ENCODE measurements around the gene GAREM2. TPM values are rescaled to one million over a fixed set of nuclear protein-coding genes. Genes with fewer than 3 reads are reported as not detected.

Gene GAREM2
- total and polyA plus RNA-seq, 9 of the 15 experiments (the other 6 are each of a cell fraction or from before 2014, with no cell fraction given): 1.7 to 12.4 (median 2.5) TPM

DNA sequence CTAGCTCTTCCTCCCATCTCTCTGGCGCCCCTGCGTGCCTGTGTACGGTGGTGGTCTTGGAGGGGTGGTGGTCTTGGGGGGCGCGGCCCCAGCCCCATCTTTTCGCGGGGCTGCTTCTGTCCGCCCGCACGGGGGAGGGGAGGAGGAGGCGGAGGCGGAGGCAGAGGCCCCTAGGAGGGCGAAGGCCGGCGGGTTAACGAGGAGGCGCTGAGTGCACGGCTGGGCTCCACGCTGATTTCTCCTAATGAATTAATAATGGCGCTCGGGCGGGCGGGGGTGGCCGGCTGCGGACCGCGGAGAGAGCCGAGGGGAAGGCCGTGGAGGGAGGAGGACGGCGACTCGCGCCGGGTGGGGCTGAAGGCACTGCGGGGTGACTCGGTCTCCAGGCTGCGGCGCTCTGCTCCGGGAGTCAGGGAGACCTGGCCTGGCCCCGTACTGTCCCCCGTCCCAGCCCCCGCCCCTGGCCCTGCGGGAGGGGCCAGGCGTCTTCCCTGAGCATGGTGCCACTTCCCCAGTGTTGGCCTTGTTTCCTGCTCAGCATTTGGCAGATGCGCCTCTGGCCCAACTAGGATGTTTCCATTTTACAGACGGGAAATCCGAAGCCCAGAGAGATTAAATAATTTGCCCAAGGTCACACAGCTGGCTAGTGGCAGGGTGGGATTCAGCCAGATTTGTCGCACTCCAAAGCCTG lies 6.0 kb downstream of the GAREM2 start:
- CTCF ChIA-PET (ENCODE audit: low intra/inter-chr PET ratio): no interaction called here
- no peak for TF ChIP-seq NFIX (CRISPR knock-in tag; IDR thresholded peaks at IDR 0.05; ENCODE audit: low read depth)
- TF ChIP-seq, protein P1, sequence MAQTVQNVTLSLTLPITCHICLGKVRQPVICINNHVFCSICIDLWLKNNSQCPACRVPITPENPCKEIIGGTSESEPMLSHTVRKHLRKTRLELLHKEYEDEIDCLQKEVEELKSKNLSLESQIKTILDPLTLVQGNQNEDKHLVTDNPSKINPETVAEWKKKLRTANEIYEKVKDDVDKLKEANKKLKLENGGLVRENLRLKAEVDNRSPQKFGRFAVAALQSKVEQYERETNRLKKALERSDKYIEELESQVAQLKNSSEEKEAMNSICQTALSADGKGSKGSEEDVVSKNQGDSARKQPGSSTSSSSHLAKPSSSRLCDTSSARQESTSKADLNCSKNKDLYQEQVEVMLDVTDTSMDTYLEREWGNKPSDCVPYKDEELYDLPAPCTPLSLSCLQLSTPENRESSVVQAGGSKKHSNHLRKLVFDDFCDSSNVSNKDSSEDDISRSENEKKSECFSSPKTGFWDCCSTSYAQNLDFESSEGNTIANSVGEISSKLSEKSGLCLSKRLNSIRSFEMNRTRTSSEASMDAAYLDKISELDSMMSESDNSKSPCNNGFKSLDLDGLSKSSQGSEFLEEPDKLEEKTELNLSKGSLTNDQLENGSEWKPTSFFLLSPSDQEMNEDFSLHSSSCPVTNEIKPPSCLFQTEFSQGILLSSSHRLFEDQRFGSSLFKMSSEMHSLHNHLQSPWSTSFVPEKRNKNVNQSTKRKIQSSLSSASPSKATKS (CRISPR knock-in tag; IDR thresholded peaks at IDR 0.05): no peak
- TF ChIP-seq, protein P2, sequence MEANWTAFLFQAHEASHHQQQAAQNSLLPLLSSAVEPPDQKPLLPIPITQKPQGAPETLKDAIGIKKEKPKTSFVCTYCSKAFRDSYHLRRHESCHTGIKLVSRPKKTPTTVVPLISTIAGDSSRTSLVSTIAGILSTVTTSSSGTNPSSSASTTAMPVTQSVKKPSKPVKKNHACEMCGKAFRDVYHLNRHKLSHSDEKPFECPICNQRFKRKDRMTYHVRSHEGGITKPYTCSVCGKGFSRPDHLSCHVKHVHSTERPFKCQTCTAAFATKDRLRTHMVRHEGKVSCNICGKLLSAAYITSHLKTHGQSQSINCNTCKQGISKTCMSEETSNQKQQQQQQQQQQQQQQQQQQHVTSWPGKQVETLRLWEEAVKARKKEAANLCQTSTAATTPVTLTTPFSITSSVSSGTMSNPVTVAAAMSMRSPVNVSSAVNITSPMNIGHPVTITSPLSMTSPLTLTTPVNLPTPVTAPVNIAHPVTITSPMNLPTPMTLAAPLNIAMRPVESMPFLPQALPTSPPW (CRISPR knock-in tag; IDR thresholded peaks at IDR 0.05): peak; percentile 46
- no peak for TF ChIP-seq GATA2 (CRISPR knock-in tag; IDR thresholded peaks at IDR 0.05)
- TF ChIP-seq POLR2G (IDR thresholded peaks at IDR 0.05; ENCODE audit: low read depth, low read length): peak; percentile 46
- TF ChIP-seq HEY1 (CRISPR knock-in tag; IDR thresholded peaks at IDR 0.05; ENCODE audit: borderline replicate concordance): no peak
- TF ChIP-seq EGR1 (conservative IDR thresholded peaks at IDR 0.05): peak; percentile 79
- peak in 2 of 3 experiments; percentile 16 to 42 for TF ChIP-seq YY1 (IDR thresholded peaks at IDR 0.05; ENCODE audit: borderline replicate concordance in 1 of 3, control insufficient read depth in 1 of 3, extremely low read depth in 1 of 3, insufficient read depth in 3 of 3, insufficient read length in 1 of 3, insufficient replicate concordance in 2 of 3, low read depth in 1 of 3, low read length in 2 of 3)
- 0 out of 2 replicates have a peak, but pooled peaks have one; percentile 28 for TF ChIP-seq BCOR (IDR thresholded peaks at IDR 0.05)
- TF ChIP-seq MAZ (CRISPR knock-in tag; conservative IDR thresholded peaks at IDR 0.05 in 1 of 2, IDR thresholded peaks at IDR 0.05 in 1 of 2): peak in 1 of 2 experiments; percentile 36; a peak in 1 of 4 replicates
- no peak for TF ChIP-seq ZNF431 (CRISPR knock-in tag; IDR thresholded peaks at IDR 0.05)
- peak; percentile 69; the same call in 1 of the 2 replicates for TF ChIP-seq ZBTB7A (IDR thresholded peaks at IDR 0.05; ENCODE audit: borderline replicate concordance, control insufficient read depth, low read depth, low read length)
- TF ChIP-seq, protein P3, sequence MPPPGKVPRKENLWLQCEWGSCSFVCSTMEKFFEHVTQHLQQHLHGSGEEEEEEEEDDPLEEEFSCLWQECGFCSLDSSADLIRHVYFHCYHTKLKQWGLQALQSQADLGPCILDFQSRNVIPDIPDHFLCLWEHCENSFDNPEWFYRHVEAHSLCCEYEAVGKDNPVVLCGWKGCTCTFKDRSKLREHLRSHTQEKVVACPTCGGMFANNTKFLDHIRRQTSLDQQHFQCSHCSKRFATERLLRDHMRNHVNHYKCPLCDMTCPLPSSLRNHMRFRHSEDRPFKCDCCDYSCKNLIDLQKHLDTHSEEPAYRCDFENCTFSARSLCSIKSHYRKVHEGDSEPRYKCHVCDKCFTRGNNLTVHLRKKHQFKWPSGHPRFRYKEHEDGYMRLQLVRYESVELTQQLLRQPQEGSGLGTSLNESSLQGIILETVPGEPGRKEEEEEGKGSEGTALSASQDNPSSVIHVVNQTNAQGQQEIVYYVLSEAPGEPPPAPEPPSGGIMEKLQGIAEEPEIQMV (tag; conservative IDR thresholded peaks at IDR 0.05; ENCODE audit: low read depth): peak; percentile 61; the same call in 1 of the 2 replicates
- TF ChIP-seq MEF2A (IDR thresholded peaks at IDR 0.05; ENCODE audit: control insufficient read depth, low read depth, low read length): no peak
- 0 out of 2 replicates have a peak, but pooled peaks have one; percentile 25 for TF ChIP-seq CXXC5 (CRISPR knock-in tag; IDR thresholded peaks at IDR 0.05)

More for the DNA sequence above, 6.0 kb downstream of the GAREM2 start:
- H3K79me2 ChIP-seq (ENCODE audit: control insufficient read depth, insufficient read depth, low read length): no peaks in the 10 kb centered on the region
- ATAC-seq (peak; percentile 74), DNase-seq (ENCODE audit: extremely low read depth in 1 of 4, low spot score in 3 of 4) (peak; percentile 44 to 54 (median 51)), FAIRE-seq (no peak)
- no TSS peak for BruUV-seq (replicated peaks)
- H3K9me1 ChIP-seq (ENCODE audit: control insufficient read depth, insufficient read depth, low read length): no peaks in the 10 kb centered on the region
- peak overlapping the region; percentile 66 for H2AFZ ChIP-seq (ENCODE audit: low read depth, low read length)
- intact Hi-C loops (cut with micrococcal nuclease) (no loop called here), in situ Hi-C loops (cut with MboI) (no loop called here)
- POLR2A ChIA-PET: interaction anchor here (1.4 kb wide), 1 partner anchor 10 kb away, joined by 5 read pairs; no protein-coding TSS in a partner anchor
- no peaks in the 10 kb centered on the region for H3K36me3 ChIP-seq (ENCODE audit: control insufficient read depth, insufficient read depth, low read length)
- no peaks in the 10 kb centered on the region for H3K27me3 ChIP-seq (ENCODE audit: control insufficient read depth in 2 of 2, insufficient read depth in 2 of 2, low read length in 2 of 2)
- no peaks in the 10 kb centered on the region for H3K9me3 ChIP-seq (replicated peaks; ENCODE audit: control insufficient read depth, insufficient read depth, low read depth, low read length)
- peak overlapping the region; percentile 32; the same call in 1 of the 2 replicates for H3K4me2 ChIP-seq (ENCODE audit: insufficient read depth, low read length)
- peak overlapping the region; percentile 36 for H3K4me3 ChIP-seq
- 23% methylated on average over 34 of the region's 48 CpGs for WGBS (ENCODE audit: insufficient coverage, low coverage, missing lambda C conversion rate)
- peak overlapping the region in 1 of 2 experiments; percentile 86; a peak in 3 of 4 replicates for H3K9ac ChIP-seq (ENCODE audit: insufficient read depth in 1 of 2, low read depth in 2 of 2, low read length in 2 of 2)
- H3K4me1 ChIP-seq (replicated peaks in 1 of 2; ENCODE audit: control insufficient read depth in 2 of 2, insufficient read depth in 2 of 2, low read length in 2 of 2): peaks cover 4 to 31% of the 10 kb centered on the region in 2 experiments; a peak in 4 of 5 replicates
- no peaks in the 10 kb centered on the region for H4K20me1 ChIP-seq (replicated peaks; ENCODE audit: control insufficient read depth, insufficient read depth, low read length)
- no peak overlapping the region for H3K27ac ChIP-seq (ENCODE audit: extremely low read depth, low read depth, low read length)
